Parathyroid adenoma (tissue), 2 donors: ENCODE results near the gene CDK1.

Experiments
- H2AFZ ChIP-seq: fragments of 300-600 bp; sonication (generic); one replicate; pipeline ENCODE4 v1.7.0; 2017; ENCODE audit warnings: antibody characterized with exemption, mild to moderate bottlenecking
- H3K27ac ChIP-seq: fragments of 300-600 bp; sonication (generic); one replicate; pipeline ENCODE4 v1.7.0; 2017
- H3K27me3 ChIP-seq: fragments of 300-600 bp; sonication (generic); one replicate; pipeline ENCODE4 v1.7.0; 2017; ENCODE audit warnings: low read length; ENCODE audit not compliant: control insufficient read depth, insufficient read depth
- H3K36me3 ChIP-seq: fragments of 300-600 bp; sonication (generic); one replicate; pipeline ENCODE4 v1.7.0; 2017; ENCODE audit warnings: low read length; ENCODE audit not compliant: control insufficient read depth, insufficient read depth
- H3K4me1 ChIP-seq: fragments of 300-600 bp; sonication (generic); one replicate; pipeline ENCODE4 v1.7.0; 2017; ENCODE audit warnings: control low read depth
- H3K4me2 ChIP-seq: fragments of 300-600 bp; sonication (generic); one replicate; pipeline ENCODE4 v1.7.0; 2017; ENCODE audit warnings: low read length
- H3K4me3 ChIP-seq: fragments of 300-600 bp; sonication (generic); one replicate; pipeline ENCODE4 v1.7.0; 2017; ENCODE audit warnings: low read depth, low read length
- H3K79me2 ChIP-seq: fragments of 300-600 bp; sonication (generic); one replicate; pipeline ENCODE4 v1.7.0; 2017; ENCODE audit warnings: control low read depth
- H3K9ac ChIP-seq: fragments of 300-600 bp; sonication (generic); one replicate; pipeline ENCODE4 v1.7.0; 2017; ENCODE audit warnings: mild to moderate bottlenecking
- H3K9me3 ChIP-seq: fragments of 300-600 bp; sonication (generic); one replicate; pipeline ENCODE4 v1.7.0; 2017; ENCODE audit warnings: low read length; ENCODE audit not compliant: control insufficient read depth
- TF ChIP-seq, protein P1 (sequence below): fragments of 300-600 bp; sonication (generic); IDR thresholded peaks from one replicate; pipeline ENCODE4 v1.7.0; 2017; ENCODE audit warnings: antibody characterized with exemption, mild to moderate bottlenecking
- donor health status: primary hyperparathyroidism.

CDK1 gene

GRCh38 chr10:60795465-60796202, 17.4 kb downstream of the CDK1 start:
- Histone ChIP-seq H3K4me1 (no peaks in the 10 kb centered on the region), H3K4me3 (no peak overlapping the region), H3K27ac (no peak overlapping the region), H3K79me2 (no peaks in the 10 kb centered on the region), H3K4me2 (no peak overlapping the region), H3K9me3 (no peaks in the 10 kb centered on the region), H3K9ac (no peak overlapping the region), H2AFZ (no peak overlapping the region), H3K36me3 (no peaks in the 10 kb centered on the region), H3K27me3 (no peaks in the 10 kb centered on the region)
- TF ChIP-seq, protein P1, sequence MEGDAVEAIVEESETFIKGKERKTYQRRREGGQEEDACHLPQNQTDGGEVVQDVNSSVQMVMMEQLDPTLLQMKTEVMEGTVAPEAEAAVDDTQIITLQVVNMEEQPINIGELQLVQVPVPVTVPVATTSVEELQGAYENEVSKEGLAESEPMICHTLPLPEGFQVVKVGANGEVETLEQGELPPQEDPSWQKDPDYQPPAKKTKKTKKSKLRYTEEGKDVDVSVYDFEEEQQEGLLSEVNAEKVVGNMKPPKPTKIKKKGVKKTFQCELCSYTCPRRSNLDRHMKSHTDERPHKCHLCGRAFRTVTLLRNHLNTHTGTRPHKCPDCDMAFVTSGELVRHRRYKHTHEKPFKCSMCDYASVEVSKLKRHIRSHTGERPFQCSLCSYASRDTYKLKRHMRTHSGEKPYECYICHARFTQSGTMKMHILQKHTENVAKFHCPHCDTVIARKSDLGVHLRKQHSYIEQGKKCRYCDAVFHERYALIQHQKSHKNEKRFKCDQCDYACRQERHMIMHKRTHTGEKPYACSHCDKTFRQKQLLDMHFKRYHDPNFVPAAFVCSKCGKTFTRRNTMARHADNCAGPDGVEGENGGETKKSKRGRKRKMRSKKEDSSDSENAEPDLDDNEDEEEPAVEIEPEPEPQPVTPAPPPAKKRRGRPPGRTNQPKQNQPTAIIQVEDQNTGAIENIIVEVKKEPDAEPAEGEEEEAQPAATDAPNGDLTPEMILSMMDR: no peak

DNA sequence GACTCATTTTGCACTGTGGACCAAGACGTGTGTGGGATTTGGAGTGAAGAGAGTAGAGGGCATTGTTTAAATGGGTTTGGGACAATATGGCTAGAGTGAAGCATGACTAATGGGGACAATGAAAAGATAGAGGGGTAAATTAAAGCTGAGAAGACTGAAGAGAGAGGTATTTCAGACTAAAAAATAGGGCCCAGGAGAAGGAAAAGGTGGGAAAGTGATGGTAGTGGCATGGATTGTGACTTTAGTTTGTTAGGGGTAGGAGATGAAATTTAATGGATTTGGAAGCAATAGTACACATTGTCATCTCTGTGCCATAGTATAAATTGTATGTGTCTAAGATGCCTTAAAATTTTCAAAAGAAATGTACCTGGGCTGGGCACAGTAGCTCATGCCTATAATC, 18.2 kb downstream of the CDK1 start:
- TF ChIP-seq, protein P1: no peak
- no peaks in the 10 kb centered on the region for H3K9me3 ChIP-seq
- peaks cover 5% of the 10 kb centered on the region for H3K4me1 ChIP-seq
- no peak overlapping the region for H3K9ac ChIP-seq
- H3K4me3 ChIP-seq: no peak overlapping the region
- H3K79me2 ChIP-seq: no peaks in the 10 kb centered on the region
- H3K27me3 ChIP-seq: no peaks in the 10 kb centered on the region
- no peak overlapping the region for H3K4me2 ChIP-seq
- no peaks in the 10 kb centered on the region for H3K36me3 ChIP-seq
- H3K27ac ChIP-seq: no peak overlapping the region
- H2AFZ ChIP-seq: no peak overlapping the region

DNA sequence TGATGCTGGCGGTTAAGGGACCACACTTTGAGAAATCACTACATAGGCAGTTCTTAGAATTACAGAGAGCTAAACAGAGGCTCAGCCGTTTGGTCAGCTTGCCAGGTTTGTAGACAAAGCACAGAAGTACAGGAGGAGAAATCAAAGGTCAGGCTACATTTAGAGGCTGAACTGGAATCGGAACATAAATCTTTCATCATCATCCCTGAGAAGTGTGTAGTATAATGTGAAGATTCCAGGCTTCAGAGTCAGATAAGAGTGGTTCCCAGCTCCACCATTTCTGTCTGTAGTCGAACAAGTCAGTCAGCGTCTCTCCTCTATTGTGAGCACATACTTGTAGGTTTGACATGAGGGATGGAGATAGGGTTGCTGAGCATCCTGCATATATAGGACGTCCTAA, 18.9 kb downstream of the CDK1 start:
- TF ChIP-seq, protein P1: no peak
- no peaks in the 10 kb centered on the region for H3K79me2 ChIP-seq
- no peak overlapping the region for H3K9ac ChIP-seq
- H3K4me3 ChIP-seq: no peak overlapping the region
- peaks cover 5% of the 10 kb centered on the region for H3K4me1 ChIP-seq
- H3K4me2 ChIP-seq: no peak overlapping the region
- no peaks in the 10 kb centered on the region for H3K36me3 ChIP-seq
- no peak overlapping the region for H2AFZ ChIP-seq
- no peak overlapping the region for H3K27ac ChIP-seq
- no peaks in the 10 kb centered on the region for H3K9me3 ChIP-seq
- no peaks in the 10 kb centered on the region for H3K27me3 ChIP-seq

DNA sequence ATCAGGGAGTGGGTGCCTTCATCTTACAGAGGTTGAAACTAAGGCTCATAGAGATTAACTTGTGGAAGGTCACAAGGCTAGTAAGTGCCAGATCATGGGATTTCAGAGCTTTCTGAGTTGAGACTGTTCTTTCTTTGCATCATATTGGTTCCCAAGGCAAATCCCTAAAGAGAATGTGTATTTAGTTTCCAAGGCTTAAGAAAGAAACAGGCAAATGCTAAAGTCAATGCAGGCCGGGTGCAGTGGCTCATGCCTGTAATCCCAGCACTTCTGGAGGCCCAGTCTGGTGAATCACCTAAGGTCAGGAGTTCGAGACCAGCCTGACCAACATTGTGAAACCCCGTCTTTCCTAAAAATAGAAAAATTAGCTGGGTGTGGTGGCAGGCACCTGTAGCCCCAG, 19.8 kb downstream of the CDK1 start:
- Histone ChIP-seq H3K27me3 (no peaks in the 10 kb centered on the region), H3K9me3 (no peaks in the 10 kb centered on the region), H3K4me2 (no peak overlapping the region), H3K79me2 (no peaks in the 10 kb centered on the region), H3K27ac (no peak overlapping the region), H3K36me3 (no peaks in the 10 kb centered on the region), H3K9ac (no peak overlapping the region), H3K4me1 (peaks cover 5% of the 10 kb centered on the region), H3K4me3 (no peak overlapping the region), H2AFZ (no peak overlapping the region)
- TF ChIP-seq, protein P1: no peak

DNA sequence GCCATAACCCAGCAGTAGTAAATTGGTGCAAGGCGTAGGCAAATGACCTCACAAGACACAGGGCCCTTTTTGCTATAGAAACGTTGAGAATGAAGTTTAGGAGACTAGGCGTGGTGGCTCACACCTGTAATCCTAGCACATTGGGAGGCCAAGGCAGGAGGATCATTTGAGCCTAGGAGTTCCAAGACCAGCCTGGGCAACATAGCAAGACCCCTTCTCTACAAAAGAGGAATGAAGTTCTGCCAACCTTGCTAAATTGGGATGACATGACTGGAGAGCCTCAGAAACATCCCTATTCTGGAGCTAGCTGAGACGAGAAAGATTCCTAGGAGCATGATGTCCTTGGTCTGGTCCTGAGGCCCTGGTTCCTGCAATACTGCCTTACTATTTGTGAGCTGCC, 20.6 kb downstream of the CDK1 start:
- H3K4me3 ChIP-seq: no peak overlapping the region
- no peak overlapping the region for H3K4me2 ChIP-seq
- H3K36me3 ChIP-seq: no peaks in the 10 kb centered on the region
- H3K4me1 ChIP-seq: peaks cover 5% of the 10 kb centered on the region
- no peak overlapping the region for H2AFZ ChIP-seq
- TF ChIP-seq, protein P1: no peak
- H3K9ac ChIP-seq: no peak overlapping the region
- no peaks in the 10 kb centered on the region for H3K79me2 ChIP-seq
- no peak overlapping the region for H3K27ac ChIP-seq
- H3K27me3 ChIP-seq: no peaks in the 10 kb centered on the region
- H3K9me3 ChIP-seq: no peaks in the 10 kb centered on the region
